Measurements from ENCODE around the gene ARHGAP26. TPM values are rescaled to one million over a fixed set of nuclear protein-coding genes. Genes with fewer than 3 reads are reported as not detected.

Gene ARHGAP26
- total RNA-seq, 2 donors from 2014 or later: 31.8 to 39.5 TPM

- DNase-seq (ENCODE audit: low spot score): no peak
- intact Hi-C loops (cut with DNase I): loop anchor here in 1 of 2 donors (1.0 kb wide), 1 partner anchor 34 kb away; no protein-coding TSS in a partner anchor
These were observed 51.7 kb downstream of the ARHGAP26 start for GRCh38 chr5:142821733-142822487.

GRCh38 chr5:142823126-142823525 is 52.9 kb downstream of the ARHGAP26 start:
- DNase-seq (ENCODE audit: low spot score): no peak
- intact Hi-C loops (cut with DNase I): no loop called here

GRCh38 chr5:142823806-142824205 is 53.6 kb downstream of the ARHGAP26 start:
- no peak for DNase-seq (ENCODE audit: low spot score)
- intact Hi-C loops (cut with DNase I): no loop called here

- intact Hi-C loops (cut with DNase I): no loop called here
- DNase-seq (ENCODE audit: low spot score): no peak
These were observed 54.2 kb downstream of the ARHGAP26 start for GRCh38 chr5:142824391-142824790.

- no peak for DNase-seq (ENCODE audit: low spot score)
- intact Hi-C loops (cut with DNase I): loop anchor here in 1 of 2 donors (1.0 kb wide), 1 partner anchor 17 kb away; no protein-coding TSS in a partner anchor
These were observed 55.4 kb downstream of the ARHGAP26 start for GRCh38 chr5:142825378-142826089.

GRCh38 chr5:142826093-142826492 is 55.9 kb downstream of the ARHGAP26 start:
- DNase-seq (ENCODE audit: low spot score): no peak
- intact Hi-C loops (cut with DNase I): loop anchor here in 1 of 2 donors (1.0 kb wide), 1 partner anchor 18 kb away; no protein-coding TSS in a partner anchor

GRCh38 chr5:142826741-142827492 is 56.7 kb downstream of the ARHGAP26 start:
- intact Hi-C loops (cut with DNase I): loop anchor here in 1 of 2 donors (1.0 kb wide), 1 partner anchor 19 kb away; no protein-coding TSS in a partner anchor
- DNase-seq (ENCODE audit: low spot score): no peak

GRCh38 chr5:142827934-142828576 is 57.9 kb downstream of the ARHGAP26 start:
- no peak for DNase-seq (ENCODE audit: low spot score)
- intact Hi-C loops (cut with DNase I): no loop called here

GRCh38 chr5:142828797-142829535 is 58.8 kb downstream of the ARHGAP26 start:
- intact Hi-C loops (cut with DNase I): no loop called here
- no peak for DNase-seq (ENCODE audit: low spot score)

- no peak for DNase-seq (ENCODE audit: low spot score)
These were observed 59.6 kb downstream of the ARHGAP26 start for GRCh38 chr5:142829801-142830220.

GRCh38 chr5:142830241-142831008 is 60.2 kb downstream of the ARHGAP26 start:
- no peak for DNase-seq (ENCODE audit: low spot score)
- intact Hi-C loops (cut with DNase I): no loop called here

More at GRCh38 chr5:142829801-142830220, 59.6 kb downstream of the ARHGAP26 start:
- intact Hi-C loops (cut with DNase I): no loop called here

GRCh38 chr5:142831009-142831383 is 60.8 kb downstream of the ARHGAP26 start:
- intact Hi-C loops (cut with DNase I): no loop called here
- DNase-seq (ENCODE audit: low spot score): no peak

GRCh38 chr5:142832263-142832662 is 62.1 kb downstream of the ARHGAP26 start:
- no peak for DNase-seq (ENCODE audit: low spot score)
- intact Hi-C loops (cut with DNase I): no loop called here

GRCh38 chr5:142833517-142834449 is 63.6 kb downstream of the ARHGAP26 start:
- no peak for DNase-seq (ENCODE audit: low spot score)

GRCh38 chr5:142834504-142834903 is 64.3 kb downstream of the ARHGAP26 start:
- intact Hi-C loops (cut with DNase I): no loop called here
- no peak for DNase-seq (ENCODE audit: low spot score)

More at GRCh38 chr5:142833517-142834449, 63.6 kb downstream of the ARHGAP26 start:
- intact Hi-C loops (cut with DNase I): no loop called here

- DNase-seq (ENCODE audit: low spot score): no peak
- intact Hi-C loops (cut with DNase I): no loop called here
These were observed 65.4 kb downstream of the ARHGAP26 start for GRCh38 chr5:142835540-142835939.

GRCh38 chr5:142836048-142836447 is 65.9 kb downstream of the ARHGAP26 start:
- DNase-seq (ENCODE audit: low spot score): no peak
- intact Hi-C loops (cut with DNase I): no loop called here

Data from posterior vena cava (tissue), 2 donors.